Prostate gland (tissue), 2 donors: ENCODE results near the gene TBX15.

Source experiments
- CTCF ChIP-seq, 4 experiments: fragments of 200-600 bp in 2 of 4; fragments of 450-650 bp in 2 of 4; sonication (generic) in 2 of 4; IDR thresholded peaks; 1 replicate in 3 of 4; 2 replicates in 1 of 4; pipeline ENCODE4 v1.5.1; 2016 to 2019; ENCODE audit warnings: antibody characterized with exemption in 4 of 4, mild to moderate bottlenecking in 2 of 4, moderate library complexity in 2 of 4
- POLR2AphosphoS5 ChIP-seq: sonication (generic); formaldehyde crosslinking; IDR thresholded peaks from one replicate; pipeline ENCODE4 v1.6.1; 2017; ENCODE audit warnings: antibody characterized with exemption

GRCh38 chr1:118890851-118891384 lies 97.2 kb downstream of the TBX15 start:
- TF ChIP-seq CTCF (IDR thresholded peaks at IDR 0.05) (no peak), POLR2AphosphoS5 (no peak)
